Psoas muscle (tissue), 8 donors: ENCODE data around the gene C1QL4. TPM values are rescaled to one million over a fixed set of nuclear protein-coding genes. Genes with fewer than 3 reads are reported as not detected.

Source experiments
- ATAC-seq, 4 donors: fragments of 200-7000 bp; cut with Tn5 transposase; one replicate each; pipeline ENCODE4 v1.9.1; 2020; ENCODE audit warnings: moderate library complexity in 3 of 4, mild to moderate bottlenecking in 2 of 4
- DNase-seq, 2 donors: peaks; one replicate each; pipeline ENCODE4 v3.0.0-alpha.2; 2020
- H3K27ac ChIP-seq: fragments of 200-600 bp; one replicate; pipeline ENCODE4 v1.8.0; 2022
- H3K27me3 ChIP-seq, 3 donors: fragments of 200-600 bp in 1 of 3; one replicate each; pipeline versions ENCODE4 v1.6.1 to v1.8.0; 2013 to 2022; ENCODE audit warnings: low read length in 2 of 3, mild to moderate bottlenecking in 2 of 3, moderate library complexity in 1 of 3; ENCODE audit not compliant: insufficient read depth in 3 of 3
- H3K36me3 ChIP-seq, 2 donors: fragments of 200-600 bp in 1 of 2; one replicate each; pipeline versions ENCODE4 v1.6.1 to v1.8.0; 2013 to 2022; ENCODE audit warnings: low read depth in 1 of 2, mild to moderate bottlenecking in 1 of 2, moderate library complexity in 1 of 2; ENCODE audit not compliant: insufficient read depth in 1 of 2
- H3K4me1 ChIP-seq: fragments of 200-600 bp; one replicate; pipeline ENCODE4 v1.8.0; 2022
- H3K4me3 ChIP-seq: fragments of 200-600 bp; one replicate; pipeline ENCODE4 v1.8.0; 2022; ENCODE audit warnings: mild to moderate bottlenecking
- H3K9me3 ChIP-seq: fragments of 200-600 bp; one replicate; pipeline ENCODE4 v1.8.0; 2022
- WGBS, 3 donors: extraction: QIAGEN DNeasy Blood & Tissue Kit; methylation state at CpG; one replicate each; pipeline versions ENCODE4 v1.1.6 to v1.1.7; 2013; 5-methylcytosine and 5-hydroxymethylcytosine counted together
- intact Hi-C, 2 donors: fragments of 100-400 bp; cut with DNase I; formaldehyde crosslinking; loops; one replicate each; pipeline versions ENCODE4 v1.11.0 to v1.14.2; 2022
- polyA plus RNA-seq, 3 donors: library from polyadenylated mRNA; stranded (reverse); fragments of 200-250 nt; gene quantifications; one replicate each; pipeline ENCODE4 v1.2.3, GENCODE V29; 2013
- total RNA-seq, 4 donors: library from RNA; stranded (reverse); fragmentation: NEBNext Ultra II Directional in 2 of 4; extraction: Animal tissue kit (Norgen Biotek cat#: 25700) in 2 of 4; gene quantifications; one replicate each; pipeline versions ENCODE4 v1.2.1 to v1.2.4, GENCODE V29; 2021 to 2023
- TF ChIP-seq, protein P1 (sequence below): fragments of 200-600 bp; IDR thresholded peaks from one replicate; pipeline ENCODE4 v1.8.0; 2022; ENCODE audit warnings: antibody characterized with exemption
- donor health status: healthy with polysubstance abuse.
- donor health status: DM: no; HTN: no; CAD: no; lungs with moderate emphysema.
- donor health status: Bipolar disorder and iron deficiency.
- donor health status: healthy.
- donor health status: DM: yes; HTN: yes; CAD: no.
- donor health status: DM: no; HTN: no; CAD: no.
- donor health status: DM: no; HTN: no; CAD: no.
- donor health status: DM: yes; HTN: yes; CAD: no.

The C1QL4 gene
- total and polyA plus RNA-seq, 7 donors = not detected

DNA sequence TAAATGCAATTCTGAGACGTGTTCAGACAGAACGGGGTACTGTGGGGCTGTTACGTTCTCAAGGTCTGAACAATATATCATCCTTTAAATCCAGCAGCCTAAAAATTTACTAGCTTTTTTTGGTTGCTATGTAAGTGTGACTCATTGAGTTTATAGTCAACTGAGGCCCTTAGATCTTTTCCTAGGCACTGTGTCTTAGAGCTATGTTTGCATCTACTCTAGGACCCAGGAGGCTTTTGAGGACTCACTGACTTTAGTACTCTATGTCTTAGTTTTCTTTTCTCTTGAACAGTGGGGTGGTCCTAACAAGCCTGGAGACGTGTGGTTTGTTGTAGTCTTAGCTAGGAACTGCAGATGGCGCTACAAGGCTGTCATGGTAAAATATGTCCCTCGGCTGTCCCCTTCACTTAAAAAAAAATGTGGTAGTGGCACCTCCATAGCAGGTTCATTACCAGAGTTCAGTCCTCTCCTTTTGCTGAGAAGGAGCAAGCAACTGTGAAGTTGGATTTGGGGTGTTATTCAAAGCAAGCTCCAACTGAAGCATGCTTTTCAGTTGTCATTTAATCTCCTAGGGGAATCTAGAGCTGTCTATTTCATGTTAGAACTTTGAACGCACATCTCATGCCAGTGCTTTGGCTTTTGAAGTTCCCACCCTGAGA lies 21.6 kb upstream of the C1QL4 start:
- WGBS, 3 donors = 14 to 18% (median 15%) methylated on average over 7 of the region's 7 CpGs
- no peak for DNase-seq
- intact Hi-C loops = loop anchor here (1.0 to 5.0 kb wide), 3 partner anchors 156 to 224 kb away; no protein-coding TSS in a partner anchor
- no peak overlapping the region for H3K4me3 ChIP-seq
- peaks cover 0 to 4% (median 0%) of the 10 kb centered on the region in 3 donors for H3K27me3 ChIP-seq
- H3K27ac ChIP-seq = no peak overlapping the region
- peaks cover 4% of the 10 kb centered on the region for H3K4me1 ChIP-seq
- H3K9me3 ChIP-seq = no peaks in the 10 kb centered on the region
- H3K36me3 ChIP-seq = no peaks in the 10 kb centered on the region
- TF ChIP-seq, protein P1, sequence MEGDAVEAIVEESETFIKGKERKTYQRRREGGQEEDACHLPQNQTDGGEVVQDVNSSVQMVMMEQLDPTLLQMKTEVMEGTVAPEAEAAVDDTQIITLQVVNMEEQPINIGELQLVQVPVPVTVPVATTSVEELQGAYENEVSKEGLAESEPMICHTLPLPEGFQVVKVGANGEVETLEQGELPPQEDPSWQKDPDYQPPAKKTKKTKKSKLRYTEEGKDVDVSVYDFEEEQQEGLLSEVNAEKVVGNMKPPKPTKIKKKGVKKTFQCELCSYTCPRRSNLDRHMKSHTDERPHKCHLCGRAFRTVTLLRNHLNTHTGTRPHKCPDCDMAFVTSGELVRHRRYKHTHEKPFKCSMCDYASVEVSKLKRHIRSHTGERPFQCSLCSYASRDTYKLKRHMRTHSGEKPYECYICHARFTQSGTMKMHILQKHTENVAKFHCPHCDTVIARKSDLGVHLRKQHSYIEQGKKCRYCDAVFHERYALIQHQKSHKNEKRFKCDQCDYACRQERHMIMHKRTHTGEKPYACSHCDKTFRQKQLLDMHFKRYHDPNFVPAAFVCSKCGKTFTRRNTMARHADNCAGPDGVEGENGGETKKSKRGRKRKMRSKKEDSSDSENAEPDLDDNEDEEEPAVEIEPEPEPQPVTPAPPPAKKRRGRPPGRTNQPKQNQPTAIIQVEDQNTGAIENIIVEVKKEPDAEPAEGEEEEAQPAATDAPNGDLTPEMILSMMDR = peak; percentile 79
- peak; percentile 74 to 98 (median 90) for ATAC-seq

DNA sequence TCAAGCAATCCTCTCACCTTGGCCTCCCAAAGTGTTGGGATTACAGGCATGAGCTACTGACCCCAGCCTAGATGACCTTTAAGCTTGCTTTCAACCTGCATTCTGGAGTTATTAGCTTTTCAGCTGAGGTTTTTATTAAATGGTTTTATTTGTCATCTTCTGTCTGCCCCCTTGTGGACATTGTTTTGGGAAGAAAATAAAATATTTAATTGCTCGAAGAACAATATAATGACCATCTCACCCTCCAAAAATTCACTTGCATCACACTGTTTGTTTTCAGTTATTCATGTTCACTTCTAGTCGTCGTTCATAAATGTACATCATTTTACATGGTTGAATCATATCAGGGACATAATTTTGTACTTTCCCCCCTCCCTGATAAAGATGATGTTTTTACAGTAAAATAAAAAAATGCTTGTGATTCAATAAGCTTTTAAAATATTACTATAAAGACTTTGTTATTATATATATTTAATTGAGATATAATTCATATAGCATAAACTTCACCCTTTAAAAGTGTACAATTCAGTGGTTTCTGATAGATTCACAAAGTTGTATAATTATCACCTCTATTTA lies 20.2 kb upstream of the C1QL4 start:
- Histone ChIP-seq H3K4me3 (no peak overlapping the region), H3K4me1 (peaks cover 4% of the 10 kb centered on the region), H3K36me3 (no peaks in the 10 kb centered on the region), H3K27ac (no peak overlapping the region), H3K9me3 (no peaks in the 10 kb centered on the region), H3K27me3 (peaks cover 0 to 4% (median 0%) of the 10 kb centered on the region in 3 donors)
- ATAC-seq (no peak), DNase-seq (no peak)
- TF ChIP-seq, protein P1 = peak; percentile 34
- intact Hi-C loops = loop anchor here in 1 of 2 donors (5.0 kb wide), 1 partner anchor 225 kb away; no protein-coding TSS in a partner anchor
- 12 to 14% (median 14%) methylated on average over 3 of the region's 3 CpGs for WGBS, 3 donors

DNA sequence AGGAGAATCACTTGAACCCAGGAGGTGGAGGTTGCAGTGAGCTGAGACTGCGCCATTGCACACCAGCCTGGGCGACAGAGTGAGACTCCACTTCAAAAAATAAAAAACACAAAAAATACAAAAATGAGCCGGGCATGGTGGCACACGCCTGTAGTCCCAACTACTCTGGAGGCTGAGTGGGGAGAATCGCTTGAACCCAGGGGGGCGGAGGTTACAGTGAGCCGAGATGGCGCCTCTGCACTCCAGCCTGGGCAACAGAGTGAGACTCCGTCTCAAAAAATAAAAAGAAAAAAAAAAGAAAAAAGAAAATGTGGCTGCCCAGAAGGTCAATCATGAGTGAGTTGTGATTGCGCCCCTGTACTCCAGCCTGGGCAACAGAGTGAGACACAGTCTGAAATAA lies 18.9 kb upstream of the C1QL4 start:
- DNase-seq (no peak), ATAC-seq (no peak)
- Histone ChIP-seq H3K4me1 (peaks cover 4% of the 10 kb centered on the region), H3K27ac (no peak overlapping the region), H3K9me3 (no peaks in the 10 kb centered on the region), H3K4me3 (no peak overlapping the region), H3K27me3 (peaks cover 0 to 16% (median 0%) of the 10 kb centered on the region in 3 donors), H3K36me3 (no peaks in the 10 kb centered on the region)
- intact Hi-C loops = loop anchor here in 1 of 2 donors (5.0 kb wide), 1 partner anchor 226 kb away; no protein-coding TSS in a partner anchor
- 94 to 96% (median 96%) methylated on average over 10 of the region's 10 CpGs for WGBS, 3 donors
- TF ChIP-seq, protein P1 = no peak

DNA sequence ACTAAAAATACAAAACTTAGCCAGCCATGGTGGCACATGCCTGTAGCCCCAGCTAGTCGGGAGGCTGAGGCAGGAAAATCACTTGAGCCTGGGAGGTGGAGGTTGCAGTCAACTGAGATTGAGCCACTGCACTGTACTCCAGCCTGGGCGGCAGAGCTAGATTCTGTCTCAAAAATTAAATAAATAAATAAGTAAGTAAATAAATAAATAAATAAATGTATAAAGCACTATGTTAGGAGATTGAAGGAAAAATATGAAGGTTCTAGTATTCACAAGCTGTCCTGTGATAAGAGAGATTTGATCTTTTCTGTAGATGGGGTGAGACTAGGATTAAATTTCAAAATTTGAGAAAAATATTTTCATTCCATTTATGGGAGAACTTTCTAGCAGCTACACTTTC lies 15.4 kb upstream of the C1QL4 start:
- H3K36me3 ChIP-seq = no peaks in the 10 kb centered on the region
- H3K4me1 ChIP-seq = peaks cover 7% of the 10 kb centered on the region
- no peak for ATAC-seq
- no peak overlapping the region for H3K4me3 ChIP-seq
- TF ChIP-seq, protein P1 = no peak
- WGBS, 3 donors = 54 to 81% (median 68%) methylated on average over 2 of the region's 2 CpGs
- H3K27ac ChIP-seq = no peak overlapping the region
- intact Hi-C loops = no loop called here
- H3K9me3 ChIP-seq = no peaks in the 10 kb centered on the region
- peaks cover 0 to 51% (median 11%) of the 10 kb centered on the region in 3 donors for H3K27me3 ChIP-seq
- DNase-seq = no peak
